Common myeloid progenitor, CD34-positive (primary cell): Measurements from ENCODE around the gene RMND1.

ENCODE experiments used
- CTCF ChIA-PET: fragments of 350-600 bp; sonication (Branson Sonifier 250); formaldehyde crosslinking; loops from one replicate; lab custom pipeline; 2021; ENCODE audit warnings: antibody characterized with exemption; lab: Charles Lee
- POLR2A ChIA-PET: fragments of 350-600 bp; sonication (Branson Sonifier 250); formaldehyde crosslinking; loops from one replicate; lab custom pipeline; 2021; ENCODE audit warnings: antibody characterized with exemption; lab: Charles Lee
- DNase-seq, 3 donors: peaks; one replicate each; pipeline versions ENCODE4 v3.0.0 to v3.0.0-alpha.2; 2013
- H3K27ac ChIP-seq, 2 experiments: 1 replicate in 1 of 2; 2 replicates in 1 of 2; pipeline ENCODE4 v1.7.0; 2013; ENCODE audit warnings: inconsistent platforms in 2 of 2, low read length in 2 of 2, mild to moderate bottlenecking in 2 of 2, low read depth in 1 of 2, moderate library complexity in 1 of 2; ENCODE audit not compliant: severe bottlenecking in 2 of 2, insufficient read depth in 1 of 2, poor library complexity in 1 of 2
- H3K27me3 ChIP-seq, 5 experiments: replicated peaks in 2 of 5; 1 replicate in 3 of 5; 2 replicates in 2 of 5; pipeline versions ENCODE4 v1.6.1 to v1.7.0; 2013; ENCODE audit warnings: low read length in 4 of 5, mild to moderate bottlenecking in 2 of 5, moderate library complexity in 2 of 5, inconsistent platforms in 1 of 5; ENCODE audit not compliant: insufficient read depth in 5 of 5, control insufficient read depth in 4 of 5
- H3K36me3 ChIP-seq, 4 experiments: 1 replicate in 2 of 4; 2 replicates in 2 of 4; pipeline versions ENCODE4 v1.6.1 to v1.7.0; 2013; ENCODE audit warnings: low read length in 3 of 4, control low read depth in 1 of 4, mild to moderate bottlenecking in 1 of 4; ENCODE audit not compliant: control insufficient read depth in 4 of 4, insufficient read depth in 4 of 4
- H3K4me1 ChIP-seq, 4 experiments: 1 replicate in 3 of 4; 2 replicates in 1 of 4; pipeline versions ENCODE4 v1.6.1 to v1.7.1; 2013; ENCODE audit warnings: low read length in 3 of 4, mild to moderate bottlenecking in 3 of 4, control low read depth in 1 of 4, inconsistent platforms in 1 of 4, moderate library complexity in 1 of 4; ENCODE audit not compliant: control insufficient read depth in 4 of 4, insufficient read depth in 4 of 4; ENCODE audit errors: control extremely low read depth in 1 of 4
- H3K4me3 ChIP-seq, 7 experiments: 1 replicate in 4 of 7; 2 replicates in 3 of 7; pipeline versions ENCODE4 v1.5.1 to v1.7.0; 2013; ENCODE audit warnings: mild to moderate bottlenecking in 7 of 7, low read length in 6 of 7, moderate library complexity in 6 of 7, inconsistent platforms in 2 of 7, low read depth in 2 of 7, control low read depth in 1 of 7; ENCODE audit not compliant: insufficient read depth in 4 of 7, control insufficient read depth in 1 of 7; ENCODE audit errors: extremely low read depth in 1 of 7
- H3K9me3 ChIP-seq, 5 experiments: 1 replicate in 4 of 5; 2 replicates in 1 of 5; pipeline versions ENCODE4 v1.6.1 to v1.7.1; 2013; ENCODE audit warnings: low read length in 4 of 5, mild to moderate bottlenecking in 2 of 5, inconsistent platforms in 1 of 5, low read depth in 1 of 5, moderate library complexity in 1 of 5; ENCODE audit not compliant: control insufficient read depth in 4 of 5, insufficient read depth in 2 of 5; ENCODE audit errors: control extremely low read depth in 1 of 5
- WGBS: methylation state at CpG from one replicate; pipeline ENCODE4 v1.1.5; 2013; ENCODE audit not compliant: insufficient coverage; 5-methylcytosine and 5-hydroxymethylcytosine counted together

RMND1 gene

GRCh38 chr6:151413372-151414145 is 38.4 kb downstream of the RMND1 start:
- 97% methylated on average over 6 of the region's 8 CpGs for WGBS
- CTCF ChIA-PET: interaction anchor here (1.5 kb wide), 1 partner anchor 28 kb away, joined by 3 read pairs; no protein-coding TSS in a partner anchor
- POLR2A ChIA-PET: interaction anchor here (0.7 kb wide), 1 partner anchor 1284 kb away, joined by 3 read pairs; no protein-coding TSS in a partner anchor
- peaks cover 21 to 65% (median 45%) of the 10 kb centered on the region in 4 experiments for H3K36me3 ChIP-seq
- DNase-seq: no peak
- no peaks in the 10 kb centered on the region for H3K4me1 ChIP-seq
- no peak overlapping the region for H3K27ac ChIP-seq
- no peak overlapping the region for H3K4me3 ChIP-seq
- H3K27me3 ChIP-seq: no peaks in the 10 kb centered on the region
- peaks cover 0 to 7% (median 0%) of the 10 kb centered on the region in 5 experiments for H3K9me3 ChIP-seq

GRCh38 chr6:151412909-151413308 is 39.0 kb downstream of the RMND1 start:
- H3K4me1 ChIP-seq: no peaks in the 10 kb centered on the region
- ChIA-PET POLR2A (no interaction called here), CTCF (interaction anchor here (1.5 kb wide), 1 partner anchor 29 kb away, joined by 3 read pairs; no protein-coding TSS in a partner anchor)
- no peak overlapping the region for H3K27ac ChIP-seq
- no peaks in the 10 kb centered on the region for H3K27me3 ChIP-seq
- H3K9me3 ChIP-seq: peaks cover 0 to 7% (median 0%) of the 10 kb centered on the region in 5 experiments
- no peak for DNase-seq
- H3K36me3 ChIP-seq: peaks cover 21 to 66% (median 45%) of the 10 kb centered on the region in 4 experiments
- no peak overlapping the region for H3K4me3 ChIP-seq
- 97% methylated on average over 3 of the region's 3 CpGs for WGBS

GRCh38 chr6:151409679-151410078 is 42.2 kb downstream of the RMND1 start:
- Histone ChIP-seq H3K4me1 (no peaks in the 10 kb centered on the region), H3K36me3 (peaks cover 14 to 61% (median 40%) of the 10 kb centered on the region in 4 experiments), H3K4me3 (no peak overlapping the region), H3K9me3 (peaks cover 0 to 7% (median 0%) of the 10 kb centered on the region in 5 experiments), H3K27me3 (no peaks in the 10 kb centered on the region), H3K27ac (no peak overlapping the region)
- WGBS: 93% methylated on average over 3 of the region's 7 CpGs
- CTCF ChIA-PET: no interaction called here
- DNase-seq: no peak
- POLR2A ChIA-PET: no interaction called here

- Histone ChIP-seq H3K4me3 (no peak overlapping the region), H3K4me1 (no peaks in the 10 kb centered on the region), H3K27me3 (no peaks in the 10 kb centered on the region), H3K9me3 (peaks cover 0 to 7% (median 0%) of the 10 kb centered on the region in 5 experiments), H3K36me3 (peaks cover 14 to 61% (median 40%) of the 10 kb centered on the region in 4 experiments), H3K27ac (no peak overlapping the region)
- POLR2A ChIA-PET: no interaction called here
- DNase-seq: no peak
- CTCF ChIA-PET: no interaction called here
- 83% methylated on average over 1 of the region's 2 CpGs for WGBS
These were observed 42.7 kb downstream of the RMND1 start for GRCh38 chr6:151409260-151409659.

- Histone ChIP-seq H3K36me3 (peaks cover 12 to 59% (median 39%) of the 10 kb centered on the region in 4 experiments), H3K27ac (no peak overlapping the region), H3K4me1 (no peaks in the 10 kb centered on the region), H3K4me3 (no peak overlapping the region), H3K27me3 (no peaks in the 10 kb centered on the region), H3K9me3 (peaks cover 0 to 7% (median 0%) of the 10 kb centered on the region in 5 experiments)
- POLR2A ChIA-PET: no interaction called here
- CTCF ChIA-PET: interaction anchor here (4.6 kb wide), 1 partner anchor 14 kb away, joined by 36 read pairs; no protein-coding TSS in a partner anchor
- WGBS: 100% methylated on average over 2 of the region's 2 CpGs
- no peak for DNase-seq
These were observed 43.1 kb downstream of the RMND1 start for GRCh38 chr6:151408858-151409257.

- Histone ChIP-seq H3K27ac (no peak overlapping the region), H3K9me3 (no peaks in the 10 kb centered on the region), H3K4me3 (no peak overlapping the region), H3K27me3 (no peaks in the 10 kb centered on the region), H3K36me3 (peaks cover 3 to 39% (median 20%) of the 10 kb centered on the region in 4 experiments), H3K4me1 (no peaks in the 10 kb centered on the region)
- 100% methylated on average over 1 of the region's 4 CpGs for WGBS
- DNase-seq: no peak
- ChIA-PET CTCF (no interaction called here), POLR2A (no interaction called here)
These were observed 48.0 kb downstream of the RMND1 start for GRCh38 chr6:151403919-151404308.

- H3K27me3 ChIP-seq: no peaks in the 10 kb centered on the region
- H3K27ac ChIP-seq: no peak overlapping the region
- H3K9me3 ChIP-seq: no peaks in the 10 kb centered on the region
- 100% methylated on average over 1 of the region's 1 CpG for WGBS
- H3K36me3 ChIP-seq: peaks cover 3 to 31% (median 14%) of the 10 kb centered on the region in 4 experiments
- CTCF ChIA-PET: no interaction called here
- H3K4me1 ChIP-seq: no peaks in the 10 kb centered on the region
- no peak overlapping the region for H3K4me3 ChIP-seq
- DNase-seq: no peak
- POLR2A ChIA-PET: no interaction called here
These were observed 49.7 kb downstream of the RMND1 start for GRCh38 chr6:151402228-151402627.
